ENCODE data around the gene ZNF319.

ZNF319 gene

DNA sequence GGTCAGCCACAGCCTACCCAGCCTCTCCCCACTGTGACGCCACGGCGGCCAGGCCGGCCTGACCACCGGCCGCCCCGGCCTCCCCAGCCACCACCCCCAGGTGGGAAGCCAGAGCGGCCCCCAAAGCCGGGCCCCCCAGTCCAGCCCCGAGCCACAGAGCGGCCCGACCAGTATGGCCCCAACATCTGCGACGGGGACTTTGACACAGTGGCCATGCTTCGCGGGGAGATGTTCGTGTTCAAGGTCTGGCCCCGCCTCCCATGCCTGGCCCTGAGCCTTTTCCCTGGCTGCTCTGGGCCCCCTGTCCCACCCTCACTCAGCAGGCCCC, 41.1 kb upstream of the ZNF319 start:
- Mint-ChIP-seq H3K9me3 (no peaks in the 10 kb centered on the region), H3K4me3 (no peak overlapping the region), H3K4me1 (ENCODE audit: low read depth) (no peaks in the 10 kb centered on the region), H3K27ac (no peak overlapping the region), H3K36me3 (ENCODE audit: low read depth) (no peaks in the 10 kb centered on the region), H3K27me3 (ENCODE audit: low read depth) (no peaks in the 10 kb centered on the region)

DNA sequence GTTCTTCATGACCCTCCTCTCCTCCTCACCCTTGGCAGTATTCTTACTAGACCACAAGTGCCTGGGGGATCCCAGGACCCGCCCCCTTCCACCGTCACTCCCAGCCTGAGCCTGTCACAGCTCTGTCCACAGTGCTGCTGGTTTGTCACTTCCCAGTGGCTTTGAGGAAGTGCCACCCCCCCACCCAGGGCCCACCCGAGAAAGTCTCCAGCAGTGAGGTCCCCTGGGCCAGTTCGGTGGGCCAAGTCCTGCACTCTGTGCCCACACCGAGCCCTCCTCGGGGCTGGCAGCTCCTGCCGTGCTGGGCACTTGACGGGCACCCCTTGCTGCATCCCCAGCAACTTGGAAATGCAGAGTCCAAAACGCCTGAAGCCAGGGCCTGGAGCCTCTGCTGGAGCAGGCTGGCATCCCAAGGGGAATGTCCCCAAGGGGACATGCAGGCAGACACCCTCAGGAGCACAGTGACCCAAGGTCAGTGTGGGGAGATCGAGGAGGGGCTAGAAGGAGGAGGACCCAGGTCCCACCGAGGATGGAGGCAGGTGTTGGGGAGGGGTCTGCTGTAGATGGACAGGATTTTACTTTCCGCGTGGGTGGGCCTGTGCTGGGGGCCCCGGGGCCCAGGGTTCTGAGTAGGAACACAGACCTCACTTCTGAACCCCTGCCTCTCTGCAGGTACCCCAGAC, 40.6 kb upstream of the ZNF319 start:
- no peaks in the 10 kb centered on the region for H3K4me1 Mint-ChIP-seq (ENCODE audit: low read depth)
- no peaks in the 10 kb centered on the region for H3K27me3 Mint-ChIP-seq (ENCODE audit: low read depth)
- no peak overlapping the region for H3K4me3 Mint-ChIP-seq
- no peaks in the 10 kb centered on the region for H3K9me3 Mint-ChIP-seq
- H3K27ac Mint-ChIP-seq = no peak overlapping the region
- H3K36me3 Mint-ChIP-seq (ENCODE audit: low read depth) = no peaks in the 10 kb centered on the region

DNA sequence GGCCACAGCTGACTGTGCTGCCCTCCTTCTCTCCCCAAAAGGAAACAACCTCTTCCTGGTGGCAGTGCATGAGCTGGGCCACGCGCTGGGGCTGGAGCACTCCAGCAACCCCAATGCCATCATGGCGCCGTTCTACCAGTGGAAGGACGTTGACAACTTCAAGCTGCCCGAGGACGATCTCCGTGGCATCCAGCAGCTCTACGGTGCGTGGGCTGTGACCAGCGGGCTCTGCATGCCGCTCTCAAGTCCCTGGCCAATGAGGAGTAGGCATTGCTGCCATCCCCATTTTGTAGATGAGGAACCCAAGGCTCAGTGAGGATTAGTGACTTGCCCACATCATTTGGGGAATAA, 40.0 kb upstream of the ZNF319 start:
- H3K27ac Mint-ChIP-seq = no peak overlapping the region
- no peaks in the 10 kb centered on the region for H3K27me3 Mint-ChIP-seq (ENCODE audit: low read depth)
- no peaks in the 10 kb centered on the region for H3K9me3 Mint-ChIP-seq
- H3K36me3 Mint-ChIP-seq (ENCODE audit: low read depth) = no peaks in the 10 kb centered on the region
- no peaks in the 10 kb centered on the region for H3K4me1 Mint-ChIP-seq (ENCODE audit: low read depth)
- H3K4me3 Mint-ChIP-seq = no peak overlapping the region

- no peak overlapping the region for H3K27ac Mint-ChIP-seq
- H3K9me3 Mint-ChIP-seq = no peaks in the 10 kb centered on the region
- no peak overlapping the region for H3K4me3 Mint-ChIP-seq
- no peaks in the 10 kb centered on the region for H3K36me3 Mint-ChIP-seq (ENCODE audit: low read depth)
- no peaks in the 10 kb centered on the region for H3K27me3 Mint-ChIP-seq (ENCODE audit: low read depth)
- H3K4me1 Mint-ChIP-seq (ENCODE audit: low read depth) = no peaks in the 10 kb centered on the region
These were observed 39.5 kb upstream of the ZNF319 start for GRCh38 chr16:58039829-58040495.

DNA sequence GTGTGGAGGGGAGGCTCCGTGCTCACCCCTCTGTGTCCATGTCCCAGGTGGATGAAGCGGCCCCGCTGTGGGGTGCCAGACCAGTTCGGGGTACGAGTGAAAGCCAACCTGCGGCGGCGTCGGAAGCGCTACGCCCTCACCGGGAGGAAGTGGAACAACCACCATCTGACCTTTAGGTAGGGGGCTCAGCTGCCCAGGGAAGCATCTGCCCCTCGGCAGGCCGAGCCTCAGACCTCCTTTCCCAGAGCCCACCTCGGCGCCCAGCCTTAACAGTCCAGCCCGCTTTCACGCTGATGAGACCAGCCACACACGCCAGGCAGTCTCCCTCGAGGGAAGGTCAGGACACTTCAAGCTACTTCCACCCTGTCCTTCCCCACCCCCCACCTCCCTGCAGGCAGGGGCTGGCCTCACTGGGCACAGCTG, 37.8 kb upstream of the ZNF319 start:
- H3K36me3 Mint-ChIP-seq (ENCODE audit: low read depth) = no peaks in the 10 kb centered on the region
- H3K9me3 Mint-ChIP-seq = no peaks in the 10 kb centered on the region
- H3K27ac Mint-ChIP-seq = no peak overlapping the region
- no peaks in the 10 kb centered on the region for H3K27me3 Mint-ChIP-seq (ENCODE audit: low read depth)
- no peaks in the 10 kb centered on the region for H3K4me1 Mint-ChIP-seq (ENCODE audit: low read depth)
- no peak overlapping the region for H3K4me3 Mint-ChIP-seq

DNA sequence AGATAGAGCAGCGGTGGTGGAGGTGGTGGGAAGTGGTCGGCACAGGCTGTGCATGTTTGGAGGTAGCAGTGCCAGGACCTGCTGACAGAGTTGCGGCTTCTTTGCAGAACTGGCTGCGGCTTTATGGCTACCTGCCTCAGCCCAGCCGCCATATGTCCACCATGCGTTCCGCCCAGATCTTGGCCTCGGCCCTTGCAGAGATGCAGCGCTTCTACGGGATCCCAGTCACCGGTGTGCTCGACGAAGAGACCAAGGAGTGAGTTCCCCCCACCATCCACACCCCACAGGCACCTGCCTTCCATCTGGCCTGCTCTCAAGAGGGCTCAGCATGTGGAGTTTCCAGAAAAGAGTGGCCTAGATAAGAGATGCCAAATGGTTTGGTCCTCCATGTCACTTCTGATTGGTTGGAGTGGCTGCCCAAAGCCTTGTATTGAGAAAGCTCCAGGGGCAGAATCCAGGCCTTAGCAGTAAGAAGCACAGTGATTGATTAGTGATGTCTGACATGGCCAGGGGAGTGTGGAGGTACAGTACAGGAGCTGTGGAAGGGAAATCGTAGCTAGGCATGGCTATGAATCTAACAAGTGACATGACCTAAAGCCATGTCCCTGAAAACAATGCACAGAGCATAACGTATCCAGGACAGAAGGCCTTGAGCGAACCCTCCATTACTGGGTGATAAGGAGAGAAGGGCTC, 37.0 kb upstream of the ZNF319 start:
- Mint-ChIP-seq H3K27ac (no peak overlapping the region), H3K36me3 (ENCODE audit: low read depth) (no peaks in the 10 kb centered on the region), H3K27me3 (ENCODE audit: low read depth) (no peaks in the 10 kb centered on the region), H3K4me1 (ENCODE audit: low read depth) (no peaks in the 10 kb centered on the region), H3K9me3 (no peaks in the 10 kb centered on the region), H3K4me3 (no peak overlapping the region)

GRCh38 chr16:58036943-58037342, 36.5 kb upstream of the ZNF319 start:
- no peak overlapping the region for H3K27ac Mint-ChIP-seq
- no peaks in the 10 kb centered on the region for H3K9me3 Mint-ChIP-seq
- H3K36me3 Mint-ChIP-seq (ENCODE audit: low read depth) = no peaks in the 10 kb centered on the region
- no peak overlapping the region for H3K4me3 Mint-ChIP-seq
- H3K4me1 Mint-ChIP-seq (ENCODE audit: low read depth) = no peaks in the 10 kb centered on the region
- no peaks in the 10 kb centered on the region for H3K27me3 Mint-ChIP-seq (ENCODE audit: low read depth)

- no peaks in the 10 kb centered on the region for H3K9me3 Mint-ChIP-seq
- no peaks in the 10 kb centered on the region for H3K36me3 Mint-ChIP-seq (ENCODE audit: low read depth)
- H3K27me3 Mint-ChIP-seq (ENCODE audit: low read depth) = no peaks in the 10 kb centered on the region
- no peaks in the 10 kb centered on the region for H3K4me1 Mint-ChIP-seq (ENCODE audit: low read depth)
- H3K4me3 Mint-ChIP-seq = no peak overlapping the region
- H3K27ac Mint-ChIP-seq = no peak overlapping the region
These were observed 35.1 kb upstream of the ZNF319 start for GRCh38 chr16:58035356-58036170.

- H3K27me3 Mint-ChIP-seq (ENCODE audit: low read depth) = no peaks in the 10 kb centered on the region
- no peaks in the 10 kb centered on the region for H3K4me1 Mint-ChIP-seq (ENCODE audit: low read depth)
- no peaks in the 10 kb centered on the region for H3K9me3 Mint-ChIP-seq
- no peak overlapping the region for H3K27ac Mint-ChIP-seq
- H3K36me3 Mint-ChIP-seq (ENCODE audit: low read depth) = no peaks in the 10 kb centered on the region
- H3K4me3 Mint-ChIP-seq = no peak overlapping the region
These were observed 34.3 kb upstream of the ZNF319 start for GRCh38 chr16:58034774-58035173.

- Mint-ChIP-seq H3K36me3 (ENCODE audit: low read depth) (no peaks in the 10 kb centered on the region), H3K9me3 (no peaks in the 10 kb centered on the region), H3K4me1 (ENCODE audit: low read depth) (no peaks in the 10 kb centered on the region), H3K4me3 (no peak overlapping the region), H3K27ac (no peak overlapping the region), H3K27me3 (ENCODE audit: low read depth) (peaks cover 4% of the 10 kb centered on the region)
These were observed 33.7 kb upstream of the ZNF319 start for GRCh38 chr16:58034128-58034685.

GRCh38 chr16:58032710-58033293, 32.3 kb upstream of the ZNF319 start:
- Mint-ChIP-seq H3K36me3 (ENCODE audit: low read depth) (no peaks in the 10 kb centered on the region), H3K4me1 (ENCODE audit: low read depth) (peaks cover 2% of the 10 kb centered on the region), H3K9me3 (no peaks in the 10 kb centered on the region), H3K4me3 (no peak overlapping the region), H3K27me3 (ENCODE audit: low read depth) (peaks cover 18% of the 10 kb centered on the region), H3K27ac (no peak overlapping the region)

GRCh38 chr16:58031016-58031800, 30.7 kb upstream of the ZNF319 start:
- H3K9me3 Mint-ChIP-seq = no peaks in the 10 kb centered on the region
- H3K36me3 Mint-ChIP-seq (ENCODE audit: low read depth) = no peaks in the 10 kb centered on the region
- no peak overlapping the region for H3K27ac Mint-ChIP-seq
- H3K4me3 Mint-ChIP-seq = no peak overlapping the region
- peaks cover 20% of the 10 kb centered on the region for H3K27me3 Mint-ChIP-seq (ENCODE audit: low read depth)
- H3K4me1 Mint-ChIP-seq (ENCODE audit: low read depth) = peaks cover 2% of the 10 kb centered on the region

- no peak overlapping the region for H3K4me3 Mint-ChIP-seq
- peaks cover 20% of the 10 kb centered on the region for H3K27me3 Mint-ChIP-seq (ENCODE audit: low read depth)
- no peak overlapping the region for H3K27ac Mint-ChIP-seq
- no peaks in the 10 kb centered on the region for H3K36me3 Mint-ChIP-seq (ENCODE audit: low read depth)
- H3K9me3 Mint-ChIP-seq = no peaks in the 10 kb centered on the region
- H3K4me1 Mint-ChIP-seq (ENCODE audit: low read depth) = peaks cover 2% of the 10 kb centered on the region
These were observed 29.8 kb upstream of the ZNF319 start for GRCh38 chr16:58030136-58030840.
